Activated CD4-positive, CD25-positive, alpha-beta regulatory T cell (primary cell): ENCODE data around the gene MTCL1.

Experiments
- DNase-seq, 4 experiments: peaks; one replicate each; lab custom pipeline; 2025; lab: John Stamatoyannopoulos, UW

Gene MTCL1

DNA sequence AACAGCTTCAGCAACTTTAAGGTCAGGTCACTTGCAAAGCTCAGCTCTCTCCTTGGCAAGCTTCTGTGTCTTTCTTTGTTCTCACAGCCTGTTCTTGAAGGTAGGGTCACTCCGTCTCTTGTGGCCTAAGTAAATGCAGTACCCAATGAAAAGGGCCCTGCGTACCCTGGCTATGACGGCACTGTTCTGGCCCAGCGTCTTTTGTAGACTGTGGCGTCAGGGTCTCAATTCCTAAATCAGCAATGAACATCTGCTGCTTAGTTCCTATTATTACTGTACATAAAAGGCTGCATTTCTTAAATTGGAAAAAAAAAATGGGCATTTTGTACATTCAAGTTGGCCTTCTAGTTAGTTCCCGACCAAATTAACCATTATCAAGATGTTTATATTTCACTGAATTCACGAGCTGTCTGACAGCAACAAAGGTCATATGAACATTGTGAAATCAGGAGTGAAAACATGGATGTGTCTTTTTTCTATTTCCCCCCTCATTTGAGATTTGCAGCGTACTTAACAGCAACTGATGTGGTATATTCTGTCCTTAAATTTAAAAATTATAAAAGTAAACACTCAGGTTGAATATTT is 17.0 kb upstream of the MTCL1 start:
- no peak for DNase-seq

DNA sequence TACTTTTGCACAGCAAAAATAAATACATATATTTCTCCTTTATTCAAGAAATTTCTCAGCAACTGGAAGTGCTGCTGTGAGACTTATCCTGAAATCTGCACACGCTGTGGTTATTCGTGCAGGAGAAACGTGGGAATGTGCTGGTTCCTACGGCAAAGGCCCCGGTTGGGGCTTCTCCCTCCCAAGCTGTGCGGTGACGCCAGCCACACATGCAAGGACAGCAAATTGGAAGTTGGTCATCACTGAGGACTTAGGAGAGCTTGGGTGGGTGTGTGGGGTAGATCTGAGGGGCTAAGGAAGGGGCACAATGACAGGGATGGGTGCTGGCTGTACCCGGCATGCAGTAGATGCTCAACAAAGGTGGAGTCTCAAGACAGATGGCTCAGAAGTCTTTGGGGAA is 16.5 kb upstream of the MTCL1 start:
- no peak for DNase-seq

DNA sequence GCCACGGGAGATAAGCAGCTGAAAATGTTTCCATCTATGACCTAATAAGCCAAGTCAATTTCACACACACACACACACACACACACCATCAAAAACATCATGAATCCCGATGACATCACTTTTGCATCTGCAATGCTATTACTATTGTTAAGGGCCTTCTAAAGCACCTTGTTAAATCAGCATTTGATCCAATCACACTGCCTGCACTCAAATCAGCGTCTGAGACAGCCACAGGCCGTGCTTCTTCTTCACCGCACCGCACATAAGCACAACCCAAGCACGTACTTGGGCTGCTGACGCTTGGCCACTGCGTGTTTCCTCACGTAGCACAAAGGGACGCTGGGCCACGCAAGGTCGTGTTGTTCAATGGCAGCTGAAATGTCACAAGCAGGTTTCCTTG is 15.8 kb upstream of the MTCL1 start:
- DNase-seq: no peak

DNA sequence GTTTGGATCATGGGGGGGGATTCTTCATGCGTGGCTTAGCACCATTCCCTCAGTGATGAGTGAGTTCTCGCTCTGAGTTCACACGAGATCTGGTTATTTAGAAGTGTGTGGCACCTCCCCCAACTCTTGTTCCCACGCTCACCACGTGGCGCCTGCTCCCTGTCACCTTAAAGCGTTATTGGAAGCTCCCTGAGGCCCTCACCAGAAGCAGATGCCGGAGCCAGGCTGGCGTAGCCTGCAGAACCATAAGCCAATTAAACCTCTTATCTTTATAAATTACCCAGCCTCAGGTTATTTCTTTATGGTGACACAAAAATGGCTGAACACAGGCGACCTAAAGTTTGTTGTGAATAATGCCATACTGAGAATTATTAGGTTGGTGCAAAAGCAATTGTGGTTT is 10.5 kb upstream of the MTCL1 start:
- no peak for DNase-seq

DNA sequence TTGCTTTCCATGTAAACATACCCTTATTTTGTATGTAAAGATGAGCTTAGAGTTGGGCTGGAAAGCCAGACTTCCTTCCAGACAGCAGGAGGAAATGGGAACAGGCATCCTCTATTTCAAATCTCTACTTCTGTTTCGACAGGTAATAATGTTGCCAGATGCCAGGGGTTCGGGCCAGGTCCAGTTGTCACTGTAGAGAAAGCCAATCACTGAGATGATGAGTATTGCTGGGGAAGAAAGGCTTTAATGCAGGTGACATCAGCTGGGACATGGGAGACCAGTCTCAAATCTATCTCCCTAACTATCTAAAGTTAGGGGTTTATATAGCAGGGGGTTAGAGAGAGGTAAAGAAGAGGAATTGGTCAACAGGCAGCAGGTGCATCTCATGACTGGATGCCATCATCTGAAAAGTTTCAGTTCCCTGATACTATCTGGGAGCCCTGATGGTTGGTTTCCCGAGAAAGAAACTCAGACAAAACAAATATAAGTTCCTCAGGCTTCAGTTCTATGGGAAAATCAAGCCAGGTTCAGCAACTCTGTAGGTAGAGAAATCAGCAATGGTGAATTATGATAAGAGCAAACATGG is 9.3 kb upstream of the MTCL1 start:
- DNase-seq: no peak

DNA sequence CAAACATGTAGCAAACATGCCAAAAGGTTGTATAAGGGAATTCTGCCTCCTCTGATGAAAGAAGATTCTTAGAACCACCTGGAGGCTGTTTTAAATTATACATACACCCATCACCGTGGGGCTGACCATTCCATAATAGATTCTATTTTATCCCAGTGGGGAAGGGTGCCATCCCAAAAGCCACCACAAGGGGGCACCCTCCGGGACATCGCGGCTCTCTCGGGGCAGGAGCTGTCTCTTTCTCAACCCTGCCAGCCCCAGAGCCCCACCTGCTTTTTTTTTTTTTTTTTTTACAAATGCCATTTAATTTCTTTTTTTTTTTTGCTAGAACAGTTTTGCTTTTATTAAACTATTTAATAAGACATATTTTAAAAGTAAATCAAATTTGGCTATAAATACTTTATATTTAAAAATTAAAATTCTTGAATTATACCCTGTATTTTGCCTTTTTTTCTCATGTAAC is 8.6 kb upstream of the MTCL1 start:
- DNase-seq: peak; percentile 17 to 59 (median 52)

DNA sequence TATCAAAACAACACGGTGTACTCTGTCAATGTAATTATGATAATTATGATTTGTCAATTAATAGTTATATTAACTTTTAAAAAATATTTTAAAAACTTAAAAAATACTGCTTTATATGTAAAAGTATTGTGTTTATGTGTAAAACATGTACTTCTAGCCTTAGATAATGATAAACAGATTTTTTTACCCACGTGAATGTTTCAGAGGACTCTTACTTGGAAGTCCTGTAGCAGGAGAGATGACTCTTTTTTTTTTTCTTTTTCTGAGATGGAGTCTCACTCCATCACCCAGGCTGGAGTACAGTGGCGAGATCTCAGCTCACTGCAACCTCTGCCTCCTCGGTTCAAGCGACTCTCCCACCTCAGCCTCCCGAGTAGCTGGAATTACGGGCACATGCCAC is 6.2 kb upstream of the MTCL1 start:
- no peak for DNase-seq

DNA sequence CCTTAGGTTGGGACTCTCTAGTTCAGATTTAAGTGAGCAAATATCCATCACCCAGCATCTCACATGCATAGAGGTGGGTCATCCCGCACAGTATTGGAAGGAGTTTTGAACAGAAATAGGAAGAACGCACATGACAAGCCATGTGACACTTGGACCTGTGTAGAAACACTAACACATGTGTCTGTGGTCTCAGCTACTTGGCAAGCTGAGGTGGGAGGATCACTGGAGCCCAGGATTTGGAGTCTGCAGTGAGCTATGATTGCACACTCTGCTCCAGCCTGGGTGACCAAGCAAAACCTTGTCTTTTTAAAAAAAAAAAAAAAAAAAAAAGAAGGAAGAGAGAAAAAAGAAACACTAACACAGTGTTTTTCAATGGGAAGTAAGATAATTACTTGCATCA is 5.4 kb upstream of the MTCL1 start:
- DNase-seq: no peak

DNA sequence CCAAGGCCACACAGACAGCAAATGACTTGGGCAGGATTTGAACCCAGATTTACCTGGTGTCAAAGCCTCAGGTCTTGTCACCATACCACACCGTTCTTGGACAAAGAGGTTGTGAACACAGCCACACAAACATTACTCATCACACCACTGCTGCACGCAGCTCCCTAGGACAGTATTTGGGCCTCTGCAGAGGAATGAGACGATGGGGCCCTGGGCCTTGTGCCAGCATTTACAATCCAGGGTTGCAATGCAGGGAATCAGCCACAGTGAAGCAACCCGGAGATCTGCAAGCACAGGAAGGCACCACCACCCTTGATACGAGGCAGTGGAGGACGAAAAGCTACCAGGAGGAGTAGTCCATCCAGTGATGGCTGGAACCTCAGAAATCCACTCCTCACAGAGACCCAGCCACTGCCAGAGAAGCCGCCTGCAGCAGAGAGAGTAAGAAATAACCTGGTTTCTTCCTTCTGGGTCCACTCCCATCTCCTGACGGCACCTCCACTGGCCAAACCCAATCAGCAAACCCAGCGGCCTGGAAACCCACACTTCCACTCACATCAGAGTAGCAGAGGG is 3.7 kb upstream of the MTCL1 start:
- no peak for DNase-seq

DNA sequence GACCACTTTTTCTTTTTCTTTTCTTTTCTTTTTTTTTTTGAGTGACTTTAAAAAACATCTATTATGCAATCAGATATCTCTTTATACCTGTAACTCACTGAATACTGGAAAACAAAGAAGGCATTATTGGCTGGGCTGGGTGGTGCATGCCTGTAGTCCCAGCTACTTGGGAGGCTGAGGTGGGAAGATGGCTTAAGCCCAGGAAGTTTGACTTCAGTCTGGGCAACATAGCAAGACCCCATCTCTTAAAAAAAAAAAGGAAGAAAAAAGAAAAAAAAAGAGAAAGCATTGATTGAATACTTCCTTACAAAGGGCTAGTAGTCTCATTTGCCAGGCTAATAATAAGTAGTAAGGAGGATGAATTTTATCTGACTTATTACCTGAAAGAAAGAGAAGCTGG is 2.7 kb upstream of the MTCL1 start:
- DNase-seq: no peak

DNA sequence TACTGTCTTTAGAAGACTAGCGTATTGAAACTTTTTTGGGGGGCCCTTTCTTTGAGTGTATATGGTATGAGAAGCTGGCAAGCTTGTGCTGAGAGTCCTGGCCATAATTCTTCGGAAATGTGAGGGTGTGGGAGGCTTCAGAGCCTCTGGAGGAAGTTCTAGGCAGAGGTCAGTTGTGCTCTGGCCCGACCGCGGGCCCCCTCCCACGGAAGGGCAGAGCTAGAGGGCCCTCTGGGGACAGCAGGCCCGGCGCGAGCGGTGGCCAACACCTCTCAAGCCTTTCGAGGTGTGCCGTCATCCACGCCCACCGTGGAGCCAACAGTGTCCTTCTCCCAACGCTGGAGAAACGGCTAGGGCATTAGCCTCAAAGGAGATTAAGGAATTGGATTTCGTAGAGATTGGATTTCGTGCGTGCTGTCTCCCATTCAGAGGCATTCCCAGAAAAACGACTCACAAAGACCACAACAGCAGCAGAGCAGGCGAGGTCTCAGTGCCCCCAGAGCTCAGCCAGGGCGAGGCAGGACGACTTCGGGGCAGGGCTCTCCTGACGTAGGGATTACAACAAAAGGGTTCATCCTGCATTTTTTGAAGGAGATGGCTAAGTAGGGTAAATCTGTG is 2.2 kb upstream of the MTCL1 start:
- DNase-seq: no peak

DNA sequence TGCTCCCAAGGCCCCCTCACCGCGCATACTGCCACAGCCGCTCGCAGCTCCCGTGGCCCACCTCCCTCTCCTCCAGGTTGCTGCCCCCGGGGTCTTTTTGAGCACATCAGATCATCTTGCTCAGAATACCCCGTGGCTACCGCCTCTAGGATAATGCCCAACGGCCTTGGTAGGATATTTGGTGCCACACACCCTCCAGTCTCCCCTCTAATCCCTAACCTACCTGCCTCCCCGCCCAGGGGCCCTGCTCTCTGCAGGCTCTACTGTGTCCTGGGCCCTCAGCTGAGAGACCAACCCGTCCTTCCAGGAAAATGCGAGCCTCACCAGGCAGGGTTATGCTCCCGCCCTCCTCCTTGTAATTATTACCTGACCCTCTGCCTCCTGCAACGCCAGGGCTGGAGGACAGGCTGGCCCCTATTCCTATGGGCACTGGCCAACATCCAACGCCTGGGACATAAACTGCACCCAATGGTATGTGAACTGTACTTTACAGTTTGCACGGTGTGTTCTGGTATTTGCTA is 1.5 kb upstream of the MTCL1 start:
- DNase-seq: no peak

DNA sequence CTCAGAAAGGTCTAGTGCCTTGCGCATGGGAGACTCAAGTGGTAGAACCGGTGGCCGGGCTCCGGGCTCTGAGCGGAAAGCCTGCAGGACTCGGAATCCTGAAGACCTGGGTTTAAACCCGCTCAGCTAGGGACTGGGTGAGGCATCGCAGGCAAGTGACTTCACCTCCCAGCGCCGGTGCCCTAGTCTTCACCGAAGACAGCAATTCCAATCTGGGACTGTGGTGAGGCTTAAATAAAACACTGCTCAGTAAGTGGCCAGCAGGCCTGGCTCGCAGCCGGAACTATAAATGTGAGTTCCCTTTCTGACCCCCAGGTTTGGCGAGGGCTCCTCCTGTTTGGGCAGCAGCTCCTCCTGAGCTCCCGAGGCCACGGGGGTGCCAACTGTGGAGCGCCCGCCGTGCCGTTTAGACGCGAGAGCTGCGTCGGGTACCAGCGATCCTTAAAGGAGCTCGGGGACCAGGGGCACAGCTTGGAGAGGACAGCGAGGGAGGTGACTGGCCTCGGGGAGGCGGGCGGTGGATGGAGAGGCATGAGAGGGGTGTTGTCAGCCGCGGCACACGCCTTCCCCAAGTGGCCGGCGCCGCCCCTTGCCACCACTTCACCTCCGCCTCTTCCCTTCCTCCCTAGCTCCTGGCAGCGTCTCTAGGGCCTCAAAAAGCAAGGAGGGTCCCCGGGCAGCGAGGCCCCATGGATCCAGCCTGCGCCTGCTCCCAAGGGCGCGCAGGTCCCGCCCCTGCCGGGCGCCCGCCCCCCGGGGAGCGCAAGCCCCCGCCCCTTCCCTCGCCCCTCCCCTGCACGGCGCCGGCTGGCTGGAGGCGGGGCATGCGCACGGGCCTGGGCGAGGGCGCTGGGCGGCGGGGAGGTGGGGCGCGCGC is 757 bp upstream of the MTCL1 start:
- DNase-seq: peak; percentile 63 to 66 (median 65)

DNA sequence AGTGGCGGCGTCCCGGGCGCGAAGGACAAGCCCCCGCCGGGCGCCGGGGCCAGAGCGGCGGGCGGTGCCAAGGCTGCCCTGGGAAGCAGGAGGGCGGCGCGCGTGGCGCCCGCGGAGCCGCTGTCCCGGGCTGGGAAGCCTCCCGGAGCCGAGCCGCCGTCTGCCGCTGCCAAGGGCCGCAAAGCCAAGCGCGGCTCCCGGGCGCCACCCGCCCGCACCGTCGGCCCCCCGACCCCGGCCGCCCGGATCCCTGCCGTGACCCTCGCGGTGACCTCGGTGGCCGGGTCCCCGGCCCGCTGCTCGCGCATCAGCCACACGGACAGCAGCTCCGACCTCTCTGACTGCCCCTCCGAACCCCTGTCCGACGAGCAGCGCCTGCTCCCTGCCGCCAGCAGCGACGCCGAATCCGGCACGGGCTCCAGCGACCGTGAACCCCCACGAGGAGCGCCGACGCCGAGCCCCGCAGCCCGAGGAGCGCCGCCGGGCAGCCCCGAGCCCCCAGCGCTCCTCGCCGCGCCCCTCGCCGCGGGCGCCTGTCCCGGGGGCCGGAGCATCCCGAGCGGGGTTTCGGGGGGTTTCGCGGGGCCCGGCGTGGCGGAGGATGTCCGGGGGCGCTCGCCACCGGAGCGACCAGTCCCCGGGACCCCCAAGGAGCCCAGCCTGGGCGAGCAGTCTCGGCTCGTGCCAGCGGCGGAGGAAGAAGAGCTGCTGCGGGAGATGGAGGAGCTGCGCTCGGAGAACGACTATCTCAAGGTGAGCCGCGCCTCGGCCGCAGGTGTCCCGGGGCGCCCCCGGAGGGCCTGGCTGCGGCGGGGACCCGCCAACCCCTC is 820 bp downstream of the MTCL1 start:
- peak in 2 of 4 experiments; percentile 1 to 6 for DNase-seq

DNA sequence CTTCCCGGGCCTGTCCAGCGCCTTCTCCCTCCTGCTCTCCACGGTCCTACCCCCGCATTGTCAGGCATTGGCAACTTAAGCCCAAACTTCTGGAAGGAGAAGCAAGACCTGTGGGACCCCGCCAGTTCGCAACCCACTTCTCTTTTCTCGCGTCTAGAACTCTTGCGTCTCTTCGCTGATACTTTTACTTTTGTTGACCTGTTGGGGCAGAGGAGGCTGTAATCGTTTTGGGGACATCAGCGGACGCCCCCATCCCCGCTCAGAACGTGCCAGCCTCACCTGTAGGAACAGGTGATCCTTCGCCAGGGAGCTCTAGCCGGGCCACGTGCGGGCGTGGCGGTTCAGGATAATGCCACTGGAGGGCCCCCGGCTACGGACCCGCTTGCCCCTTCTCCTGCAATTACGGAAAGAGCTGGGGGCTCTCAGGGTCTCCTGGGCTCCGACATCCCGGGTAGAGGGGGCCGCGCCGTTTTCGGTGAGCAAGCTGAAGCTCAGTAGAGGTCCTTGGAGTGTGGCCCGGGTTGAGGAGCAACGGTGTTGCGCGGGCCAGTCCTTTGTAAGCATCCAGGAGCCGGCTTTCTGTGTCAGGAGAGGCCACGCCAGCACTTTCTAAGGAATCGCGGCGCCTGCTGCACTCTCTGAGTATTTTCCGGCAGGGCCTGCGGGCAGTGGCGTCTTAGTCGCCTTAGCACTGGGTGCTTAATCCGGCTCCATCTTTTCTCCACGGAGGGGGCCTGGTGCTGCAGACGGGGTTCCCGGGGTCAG is 1.6 kb downstream of the MTCL1 start:
- no peak for DNase-seq

DNA sequence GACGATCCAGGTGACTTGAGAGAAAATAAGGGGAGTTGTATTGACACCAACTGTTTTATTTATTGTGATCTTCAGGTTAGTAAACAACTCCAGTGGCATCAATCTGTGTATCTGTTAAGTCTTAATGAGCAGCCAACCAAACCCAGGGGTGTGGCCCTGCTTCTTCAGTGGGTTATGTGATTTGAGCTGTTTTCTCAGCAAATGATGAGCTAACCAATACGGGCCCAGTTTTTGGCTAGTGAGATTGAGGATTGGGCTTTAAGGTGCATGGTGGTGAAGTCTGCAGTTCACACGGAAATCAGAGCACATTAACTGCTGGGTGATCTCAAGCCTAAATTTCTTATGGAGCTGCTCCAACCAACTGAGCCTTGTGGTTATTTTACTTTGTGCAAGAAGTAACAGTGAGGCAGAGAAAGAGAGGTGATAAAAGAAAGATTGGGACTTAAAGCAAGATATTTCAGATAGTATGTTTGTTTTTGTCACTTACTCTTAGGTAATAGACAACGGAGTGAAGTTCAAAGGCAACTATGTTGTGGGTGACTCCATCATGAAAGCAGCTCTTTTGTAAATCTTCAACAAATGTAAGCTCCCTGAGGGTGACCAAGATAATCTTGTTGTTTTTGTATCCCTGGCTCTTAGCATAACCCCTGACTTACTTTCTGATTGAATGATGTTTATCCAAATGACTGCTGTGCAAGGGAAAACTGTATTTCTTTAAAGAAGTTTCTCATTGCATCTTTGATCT is 2.4 kb downstream of the MTCL1 start:
- DNase-seq: no peak

DNA sequence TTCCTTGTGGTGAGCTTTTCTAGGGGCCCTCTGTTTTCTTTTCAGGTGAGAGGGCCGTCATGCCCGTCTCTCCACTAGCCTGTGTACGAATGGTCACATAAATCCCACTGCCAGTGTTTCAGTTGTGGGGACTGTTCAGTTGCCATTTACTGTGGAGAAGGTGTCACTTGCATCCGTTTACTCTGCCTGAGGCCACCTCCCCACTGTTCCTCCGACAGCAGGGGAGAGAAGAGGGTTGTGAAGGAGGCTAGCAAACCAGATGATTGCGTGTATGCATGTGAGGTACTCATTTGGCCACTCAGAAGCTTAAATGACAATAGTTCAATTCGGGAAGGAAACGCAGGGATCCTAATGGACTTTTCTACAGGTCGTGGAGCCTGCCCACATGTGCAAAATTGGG is 3.3 kb downstream of the MTCL1 start:
- no peak for DNase-seq

DNA sequence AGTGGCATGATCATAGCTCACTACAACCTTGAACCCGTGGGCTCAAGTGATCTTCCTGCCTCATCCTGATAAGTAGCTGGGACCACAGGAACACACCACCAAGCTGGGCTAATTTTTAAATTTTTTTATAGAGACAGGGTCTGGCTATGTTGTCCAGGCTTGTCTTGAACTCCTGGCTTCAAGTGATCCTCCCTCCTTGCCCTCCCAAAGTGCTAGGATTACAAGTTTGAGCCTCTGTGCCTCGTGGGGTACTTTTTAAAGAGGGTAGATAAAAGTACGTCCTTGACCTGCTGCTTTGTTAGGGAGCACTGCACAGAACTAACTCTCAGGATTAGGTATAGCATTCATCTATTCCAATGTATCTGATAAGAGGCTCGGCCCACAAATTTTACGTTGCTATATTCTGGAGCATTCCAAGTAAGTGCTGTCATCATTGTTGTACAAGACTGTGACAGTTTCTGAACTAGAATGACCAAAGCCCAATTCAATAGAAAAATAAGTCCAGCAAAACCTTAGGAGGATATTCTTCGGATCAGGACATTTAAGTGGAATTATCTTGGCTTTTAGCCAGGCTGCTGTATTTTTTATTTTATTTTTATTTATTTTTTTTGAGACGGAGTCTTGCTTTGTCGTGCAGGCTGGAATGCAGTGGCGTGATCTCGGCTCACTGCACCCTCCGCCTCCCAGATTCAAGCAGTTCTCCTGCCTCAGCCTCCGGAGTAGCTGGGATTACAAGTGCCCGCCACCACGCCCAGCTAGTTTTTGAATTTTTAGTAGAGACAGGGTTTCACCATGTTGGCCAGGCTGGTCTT is 4.1 kb downstream of the MTCL1 start:
- no peak for DNase-seq

DNA sequence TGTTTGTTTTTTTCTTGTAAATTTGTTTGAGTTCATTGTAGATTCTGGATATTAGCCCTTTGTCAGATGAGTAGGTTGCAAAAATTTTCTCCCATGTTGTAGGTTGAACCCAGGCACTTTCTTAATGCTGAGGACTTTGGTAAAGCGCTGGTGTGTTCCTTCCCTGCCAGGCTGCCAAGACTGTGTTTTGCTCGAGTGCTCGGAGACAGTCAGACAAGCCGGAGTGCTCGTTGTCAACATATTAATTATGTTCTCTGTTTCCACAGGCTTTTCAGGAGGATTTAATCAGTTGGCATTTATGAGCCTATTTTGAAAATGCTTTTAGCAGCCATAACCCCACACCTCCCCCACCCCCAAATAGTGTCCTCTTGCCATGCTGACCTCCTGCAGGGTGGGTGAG is 6.4 kb downstream of the MTCL1 start:
- DNase-seq: no peak
